SK-N-SH (cell line): Measurements from ENCODE around the gene GXYLT2. TPM values are rescaled to one million over a fixed set of nuclear protein-coding genes. Genes with fewer than 3 reads are reported as not detected.

Source experiments
- CTCF ChIA-PET: fragments of 300-600, 350-600 bp; formaldehyde crosslinking; extraction: SDS; loops from one replicate; lab custom pipeline; 2021; lab: Yijun Ruan, JAX
- POLR2A ChIA-PET: fragments of 350-600 bp; sonication (Branson Sonifier 250); formaldehyde crosslinking; extraction: SDS; loops from one replicate; lab custom pipeline; 2020; ENCODE audit warnings: antibody characterized with exemption, inconsistent platforms; lab: Yijun Ruan, JAX
- DNase-seq: peaks from one replicate; pipeline ENCODE4 v3.0.0; 2012
- H2AFZ ChIP-seq: fragments of 200-600 bp; sonication (generic); 2 replicates; pipeline ENCODE4 v1.8.1; 2016; ENCODE audit warnings: antibody characterized with exemption, mild to moderate bottlenecking, low read depth
- H3F3A ChIP-seq: fragments of 200-600 bp; sonication (generic); replicated peaks from 2 replicates; pipeline ENCODE3; 2016; ENCODE audit warnings: antibody characterized with exemption, mild to moderate bottlenecking; ENCODE audit not compliant: insufficient read depth
- H3K27ac ChIP-seq, 2 experiments: fragments of 200-500 bp in 1 of 2; fragments of 200-600 bp in 1 of 2; sonication (Bioruptor generic) in 1 of 2; sonication (generic), shearing (Covaris generic) in 1 of 2; 2 replicates each; pipeline versions ENCODE4 v1.5.1 to v1.6.1; 2014 to 2016; ENCODE audit warnings: low read depth in 2 of 2, inconsistent platforms in 1 of 2, low read length in 1 of 2, mild to moderate bottlenecking in 1 of 2, mixed read lengths in 1 of 2
- H3K27me3 ChIP-seq: fragments of 200-600 bp; sonication (generic), shearing (Covaris generic); 2 replicates; pipeline ENCODE4 v1.6.1; 2016; ENCODE audit warnings: mixed run types; ENCODE audit not compliant: insufficient read depth
- H3K36me3 ChIP-seq, 2 experiments: fragments of 200-500 bp in 1 of 2; fragments of 200-600 bp in 1 of 2; sonication (Bioruptor generic) in 1 of 2; sonication (generic) in 1 of 2; replicated peaks in 1 of 2; 2 replicates each; pipeline versions ENCODE3 to v1.5.1; 2014 to 2016; ENCODE audit warnings: low read length in 1 of 2, mild to moderate bottlenecking in 1 of 2; ENCODE audit not compliant: insufficient read depth in 2 of 2, control insufficient read depth in 1 of 2
- H3K4me1 ChIP-seq, 2 experiments: fragments of 200-500 bp in 1 of 2; fragments of 200-600 bp in 1 of 2; sonication (Bioruptor generic) in 1 of 2; sonication (generic), shearing (Covaris generic) in 1 of 2; 2 replicates each; pipeline versions ENCODE4 v1.5.1 to v1.6.1; 2014 to 2016; ENCODE audit warnings: low read depth in 1 of 2, low read length in 1 of 2, mixed run types in 1 of 2; ENCODE audit not compliant: insufficient read depth in 2 of 2, control insufficient read depth in 1 of 2
- H3K4me2 ChIP-seq: fragments of 200-600 bp; sonication (generic), shearing (Covaris generic); 2 replicates; pipeline ENCODE4 v1.6.1; 2017; ENCODE audit warnings: mixed run types
- H3K4me3 ChIP-seq, 2 experiments: fragments of 200-500 bp in 1 of 2; fragments of 200-600 bp in 1 of 2; sonication (Bioruptor generic) in 1 of 2; sonication (generic), shearing (Covaris generic) in 1 of 2; 2 replicates each; pipeline versions ENCODE4 v1.5.1 to v1.8.1; 2014 to 2016; ENCODE audit warnings: low read depth in 2 of 2, inconsistent platforms in 1 of 2, low read length in 1 of 2, mild to moderate bottlenecking in 1 of 2, mixed read lengths in 1 of 2, moderate library complexity in 1 of 2
- H3K79me2 ChIP-seq: fragments of 200-600 bp; sonication (generic); 2 replicates; pipeline ENCODE4 v1.8.1; 2017; ENCODE audit warnings: mild to moderate bottlenecking; ENCODE audit not compliant: insufficient read depth
- H3K9ac ChIP-seq: fragments of 200-600 bp; sonication (generic); 2 replicates; pipeline ENCODE4 v1.6.1; 2017; ENCODE audit warnings: mixed run types
- H3K9me2 ChIP-seq: fragments of 200-600 bp; sonication (generic); 2 replicates; pipeline ENCODE4 v1.6.1; 2017; ENCODE audit warnings: mixed run types
- H3K9me3 ChIP-seq: fragments of 200-600 bp; sonication (generic); 2 replicates; pipeline ENCODE4 v1.6.1; 2017; ENCODE audit warnings: mixed run types, mild to moderate bottlenecking, moderate library complexity
- H4K20me1 ChIP-seq: fragments of 200-600 bp; sonication (generic); 2 replicates; pipeline ENCODE4 v1.6.1; 2017; ENCODE audit warnings: mild to moderate bottlenecking, mixed run types; ENCODE audit not compliant: insufficient read depth
- EP300 ChIP-seq, 2 experiments: IDR thresholded peaks; 2 replicates each; pipeline versions ENCODE4 v1.4.0 to v1.6.1; 2012; ENCODE audit warnings: borderline replicate concordance in 1 of 2, low read depth in 1 of 2, low read length in 1 of 2
- GATA2 ChIP-seq: sonication (generic); formaldehyde crosslinking; IDR thresholded peaks from 2 replicates; pipeline ENCODE4 v1.5.0; 2020; ENCODE audit warnings: mild to moderate bottlenecking, missing genetic modification reagents
- JUND ChIP-seq: IDR thresholded peaks from 2 replicates; pipeline ENCODE4 v1.4.0; 2012
- NFIC ChIP-seq: IDR thresholded peaks from 2 replicates; pipeline ENCODE4 v1.4.0; 2012; ENCODE audit warnings: borderline replicate concordance
- RCOR1 ChIP-seq: fragments of 150-350 bp; IDR thresholded peaks from 2 replicates; pipeline ENCODE4 v1.6.1; 2017; ENCODE audit warnings: antibody characterized with exemption, low read length
- RFX5 ChIP-seq: IDR thresholded peaks from 2 replicates; pipeline ENCODE4 v1.6.1; 2012; ENCODE audit warnings: mild to moderate bottlenecking, improper control_type of control experiment, low read length
- RXRA ChIP-seq: IDR thresholded peaks from 2 replicates; pipeline ENCODE4 v1.4.0; 2012; ENCODE audit warnings: low read depth, mild to moderate bottlenecking, borderline replicate concordance
- SMC3 ChIP-seq: IDR thresholded peaks from 2 replicates; pipeline ENCODE4 v1.6.1; 2012; ENCODE audit warnings: low read depth, low read length, improper control_type of control experiment
- TCF12 ChIP-seq: IDR thresholded peaks from 2 replicates; pipeline ENCODE4 v1.4.0; 2012
- WGBS: methylation state at CpG from one replicate; pipeline ENCODE4 v1.1.6; 2017; ENCODE audit warnings: low lambda C conversion rate; 5-methylcytosine and 5-hydroxymethylcytosine counted together
- polyA plus RNA-seq, 3 experiments: library from polyadenylated mRNA; depleted of rRNA; stranded (reverse); fragments of >200 nt; gene quantifications; 2 replicates each; pipeline ENCODE4 v1.2.3, GENCODE V29; 2012
- TF ChIP-seq, protein P1 (sequence below): IDR thresholded peaks from 2 replicates; pipeline ENCODE4 v1.4.0; 2012; ENCODE audit warnings: low read depth
- TF ChIP-seq, protein P2 (sequence below): IDR thresholded peaks from 2 replicates; pipeline ENCODE4; 2012
- TF ChIP-seq, protein P3 (sequence below): fragments of 150-350 bp; IDR thresholded peaks from 2 replicates; pipeline ENCODE4 v1.6.1; 2016; ENCODE audit warnings: mild to moderate bottlenecking, low read depth, low read length
- TF ChIP-seq, protein P4 (sequence below): fragments of 150-350 bp; IDR thresholded peaks from 2 replicates; pipeline ENCODE4 v1.6.1; 2017; ENCODE audit warnings: antibody characterized with exemption, low read length, low read depth, borderline replicate concordance

Gene GXYLT2
- polyA plus RNA-seq, 1 of the 3 experiments (the other 2 are of a cell fraction) = 9.1 TPM

DNA sequence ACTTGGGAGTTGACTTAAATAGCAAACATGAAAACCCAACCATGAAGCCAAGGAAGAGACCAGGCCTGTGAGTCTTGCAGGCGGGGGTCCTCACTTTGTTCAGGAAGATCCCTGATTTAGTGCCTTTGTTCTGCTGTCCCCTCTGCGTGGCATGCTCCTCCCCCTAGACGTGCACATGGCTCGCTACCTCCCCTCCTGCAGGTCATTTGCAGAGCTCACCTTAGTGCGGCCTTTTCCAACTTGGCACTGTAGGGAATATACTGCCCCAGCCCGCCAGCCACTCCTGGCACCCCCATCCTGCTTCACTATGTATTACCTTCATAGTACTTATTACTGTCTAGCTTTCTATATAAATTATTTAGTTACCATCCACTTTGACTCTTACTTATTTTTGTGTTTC lies 18.3 kb downstream of the GXYLT2 start:
- 94% methylated on average over 6 of the region's 6 CpGs for WGBS
- peaks cover 24% of the 10 kb centered on the region for H3F3A ChIP-seq
- CTCF ChIA-PET = interaction anchor here (0.8 to 2.0 kb wide), 6 partner anchors 18 to 1176 kb away, joined by 3 to 5 read pairs (median 4); partner anchors contain the start of genes GXYLT2 and SHQ1
- no peak overlapping the region for H3K4me2 ChIP-seq
- no peak overlapping the region for H3K4me3 ChIP-seq
- POLR2A ChIA-PET = no interaction called here
- no peak for TF ChIP-seq TCF12
- no peaks in the 10 kb centered on the region for H3K9me3 ChIP-seq
- H2AFZ ChIP-seq = no peak overlapping the region
- H3K9ac ChIP-seq = no peak overlapping the region
- H4K20me1 ChIP-seq = peaks cover 14% of the 10 kb centered on the region
- no peaks in the 10 kb centered on the region for H3K79me2 ChIP-seq
- no peak for DNase-seq
- peaks cover 5 to 6% of the 10 kb centered on the region in 2 experiments for H3K36me3 ChIP-seq
- no peaks in the 10 kb centered on the region for H3K27me3 ChIP-seq
- peaks cover 11 to 17% of the 10 kb centered on the region in 2 experiments for H3K4me1 ChIP-seq
- H3K9me2 ChIP-seq = no peaks in the 10 kb centered on the region
- no peak overlapping the region for H3K27ac ChIP-seq

DNA sequence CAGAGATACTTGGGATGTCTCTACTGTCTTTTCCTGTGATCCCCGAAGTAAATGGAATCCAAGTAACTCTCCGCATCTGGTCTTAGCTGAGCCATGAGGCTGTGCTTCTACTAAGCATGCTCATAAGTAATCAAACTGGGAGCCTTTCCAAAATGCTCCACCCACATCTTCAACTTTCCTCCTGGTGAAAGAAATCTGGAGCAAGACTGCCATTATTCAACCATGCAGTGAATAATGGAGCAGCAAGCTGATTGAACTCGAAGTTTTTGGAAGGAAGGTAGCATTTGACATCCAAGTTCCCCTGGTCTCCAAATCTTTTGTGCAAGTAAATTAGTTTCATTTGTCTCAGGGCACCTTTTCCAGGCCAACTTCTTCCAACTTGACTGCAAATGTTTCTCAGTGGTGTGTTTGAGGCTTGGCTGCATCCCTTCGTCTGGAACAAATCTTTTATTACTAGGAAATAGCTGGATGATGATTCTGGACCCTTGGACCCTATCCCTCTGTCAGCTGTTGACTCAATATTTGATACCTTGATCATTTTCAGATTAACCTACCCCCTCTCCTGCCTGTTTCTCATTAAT lies 19.4 kb downstream of the GXYLT2 start:
- Histone ChIP-seq H3K4me3 (no peak overlapping the region), H3K79me2 (no peaks in the 10 kb centered on the region), H3K9ac (no peak overlapping the region), H3F3A (peaks cover 24% of the 10 kb centered on the region), H4K20me1 (peaks cover 14% of the 10 kb centered on the region), H3K36me3 (peaks cover 5 to 6% of the 10 kb centered on the region in 2 experiments), H2AFZ (no peak overlapping the region), H3K9me2 (no peaks in the 10 kb centered on the region), H3K27me3 (no peaks in the 10 kb centered on the region), H3K4me2 (peak overlapping the region; percentile 56; the same call in 1 of the 2 replicates), H3K9me3 (no peaks in the 10 kb centered on the region), H3K27ac (peak overlapping the region; percentile 13 to 63; a peak in 2 of 4 replicates), H3K4me1 (peaks cover 11 to 17% of the 10 kb centered on the region in 2 experiments)
- CTCF ChIA-PET = interaction anchor here (1.0 to 2.0 kb wide), 4 partner anchors 15 to 149 kb away, joined by 3 to 5 read pairs (median 4); partner anchors contain the start of gene GXYLT2
- 63% methylated on average over 4 of the region's 4 CpGs for WGBS
- POLR2A ChIA-PET = no interaction called here
- no peak for TF ChIP-seq RXRA
- TF ChIP-seq, protein P1, sequence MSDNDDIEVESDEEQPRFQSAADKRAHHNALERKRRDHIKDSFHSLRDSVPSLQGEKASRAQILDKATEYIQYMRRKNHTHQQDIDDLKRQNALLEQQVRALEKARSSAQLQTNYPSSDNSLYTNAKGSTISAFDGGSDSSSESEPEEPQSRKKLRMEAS = 0 out of 2 replicates have a peak, but pooled peaks have one; percentile 26
- TF ChIP-seq, protein P2, sequence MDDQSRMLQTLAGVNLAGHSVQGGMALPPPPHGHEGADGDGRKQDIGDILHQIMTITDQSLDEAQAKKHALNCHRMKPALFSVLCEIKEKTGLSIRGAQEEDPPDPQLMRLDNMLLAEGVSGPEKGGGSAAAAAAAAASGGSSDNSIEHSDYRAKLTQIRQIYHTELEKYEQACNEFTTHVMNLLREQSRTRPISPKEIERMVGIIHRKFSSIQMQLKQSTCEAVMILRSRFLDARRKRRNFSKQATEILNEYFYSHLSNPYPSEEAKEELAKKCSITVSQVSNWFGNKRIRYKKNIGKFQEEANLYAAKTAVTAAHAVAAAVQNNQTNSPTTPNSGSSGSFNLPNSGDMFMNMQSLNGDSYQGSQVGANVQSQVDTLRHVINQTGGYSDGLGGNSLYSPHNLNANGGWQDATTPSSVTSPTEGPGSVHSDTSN = peak; percentile 4; the same call in 1 of the 2 replicates
- TF ChIP-seq RCOR1 = no peak
- TF ChIP-seq GATA2 (CRISPR knock-in tag) = no peak
- no peak for DNase-seq

DNA sequence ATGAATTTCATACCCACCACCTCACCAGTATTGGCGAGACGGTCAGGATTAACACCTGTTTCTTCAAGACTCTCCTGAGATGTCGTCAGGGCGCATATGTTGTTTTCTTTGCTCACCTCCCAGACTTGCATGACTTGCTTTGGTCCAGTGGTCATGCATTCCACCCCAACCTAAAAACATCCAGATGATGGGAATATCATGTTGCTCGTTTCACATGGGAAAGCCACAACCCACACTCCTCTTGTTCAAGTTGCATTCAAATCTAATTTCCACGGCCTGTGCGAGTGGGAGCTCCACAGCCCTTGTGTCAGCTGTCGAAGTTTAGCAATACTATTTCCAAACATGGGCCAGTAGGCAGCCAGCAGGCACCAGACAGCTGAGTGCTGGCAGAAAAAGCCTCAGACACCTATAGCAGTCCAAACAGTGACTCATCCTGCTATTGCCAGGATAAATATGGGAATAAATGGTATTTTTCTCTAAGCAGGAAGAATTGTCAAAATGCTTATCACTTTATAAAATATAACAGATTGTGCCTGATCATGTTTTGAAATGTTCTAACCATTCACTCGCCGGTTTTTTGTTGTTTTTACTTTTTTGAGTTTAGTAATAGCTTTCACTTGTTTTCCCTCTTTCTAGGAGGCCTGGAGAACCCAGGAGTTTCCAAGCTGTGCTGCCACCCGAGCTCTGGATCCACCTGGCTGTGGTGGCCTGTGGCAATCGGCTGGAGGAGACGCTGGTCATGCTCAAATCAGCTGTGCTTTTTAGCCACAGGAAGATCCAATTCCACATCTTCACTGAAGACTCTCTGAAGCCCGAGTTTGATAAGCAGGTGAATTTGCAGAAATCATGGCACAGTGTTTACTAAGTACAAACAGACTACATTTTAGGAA lies 20.1 kb downstream of the GXYLT2 start:
- ChIA-PET POLR2A (no interaction called here), CTCF (interaction anchor here (1.0 to 2.0 kb wide), 4 partner anchors 16 to 149 kb away, joined by 3 to 5 read pairs (median 4); partner anchors contain the start of gene GXYLT2)
- Histone ChIP-seq H3K4me1 (peaks cover 11 to 17% of the 10 kb centered on the region in 2 experiments), H3K4me3 (no peak overlapping the region), H3K27ac (peak overlapping the region; percentile 13 to 63; a peak in 3 of 4 replicates), H2AFZ (no peak overlapping the region), H3K9me3 (no peaks in the 10 kb centered on the region), H3F3A (peaks cover 27% of the 10 kb centered on the region), H3K27me3 (no peaks in the 10 kb centered on the region), H3K4me2 (peak overlapping the region; percentile 56; the same call in 1 of the 2 replicates), H4K20me1 (peaks cover 14% of the 10 kb centered on the region), H3K9ac (no peak overlapping the region), H3K9me2 (no peaks in the 10 kb centered on the region), H3K79me2 (no peaks in the 10 kb centered on the region), H3K36me3 (peaks cover 5 to 6% of the 10 kb centered on the region in 2 experiments)
- DNase-seq = no peak
- WGBS = 56% methylated on average over 14 of the region's 14 CpGs
- TF ChIP-seq, protein P3, sequence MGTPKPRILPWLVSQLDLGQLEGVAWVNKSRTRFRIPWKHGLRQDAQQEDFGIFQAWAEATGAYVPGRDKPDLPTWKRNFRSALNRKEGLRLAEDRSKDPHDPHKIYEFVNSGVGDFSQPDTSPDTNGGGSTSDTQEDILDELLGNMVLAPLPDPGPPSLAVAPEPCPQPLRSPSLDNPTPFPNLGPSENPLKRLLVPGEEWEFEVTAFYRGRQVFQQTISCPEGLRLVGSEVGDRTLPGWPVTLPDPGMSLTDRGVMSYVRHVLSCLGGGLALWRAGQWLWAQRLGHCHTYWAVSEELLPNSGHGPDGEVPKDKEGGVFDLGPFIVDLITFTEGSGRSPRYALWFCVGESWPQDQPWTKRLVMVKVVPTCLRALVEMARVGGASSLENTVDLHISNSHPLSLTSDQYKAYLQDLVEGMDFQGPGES = no peak
- peak; percentile 57 for TF ChIP-seq JUND
- TF ChIP-seq EP300 (IDR thresholded peaks at IDR 0.05; ENCODE audit: borderline replicate concordance in 1 of 2, low read depth in 1 of 2, low read length in 1 of 2) = peak in 1 of 2 experiments; percentile 33; a peak in 1 of 4 replicates
- peak; percentile 64; the same call in 1 of the 2 replicates for TF ChIP-seq NFIC
- no peak for TF ChIP-seq RFX5
- TF ChIP-seq, protein P4, sequence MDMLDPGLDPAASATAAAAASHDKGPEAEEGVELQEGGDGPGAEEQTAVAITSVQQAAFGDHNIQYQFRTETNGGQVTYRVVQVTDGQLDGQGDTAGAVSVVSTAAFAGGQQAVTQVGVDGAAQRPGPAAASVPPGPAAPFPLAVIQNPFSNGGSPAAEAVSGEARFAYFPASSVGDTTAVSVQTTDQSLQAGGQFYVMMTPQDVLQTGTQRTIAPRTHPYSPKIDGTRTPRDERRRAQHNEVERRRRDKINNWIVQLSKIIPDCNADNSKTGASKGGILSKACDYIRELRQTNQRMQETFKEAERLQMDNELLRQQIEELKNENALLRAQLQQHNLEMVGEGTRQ = no peak
- TF ChIP-seq TCF12 = peak; percentile 73
- no peak for TF ChIP-seq RXRA
- TF ChIP-seq, protein P2 = peak; percentile 44; the same call in 1 of the 2 replicates
- TF ChIP-seq SMC3 = 0 out of 2 replicates have a peak, but pooled peaks have one; percentile 4
